Type B pancreatic cell (in vitro differentiated cells): ENCODE measurements around the gene RFC2. TPM values are rescaled to one million over a fixed set of nuclear protein-coding genes. Genes with fewer than 3 reads are reported as not detected.
"Not testable (repeated sequence)": the region's sequence is repeated elsewhere in the genome, so short reads cannot be mapped to it uniquely, and the experiment has no call there.

Experiments
- DNase-seq: peaks from one replicate; pipeline ENCODE4 v3.0.0; 2021; ENCODE audit warnings: mixed read lengths; ENCODE audit not compliant: unreplicated experiment; ENCODE audit errors: extremely low spot score
- H3K27ac Mint-ChIP-seq: 2 replicates; pipeline ENCODE4 v1.8.0; 2021; ENCODE audit warnings: mild to moderate bottlenecking, mixed read lengths
- H3K27me3 Mint-ChIP-seq: 2 replicates; pipeline ENCODE4 v1.8.0; 2021; ENCODE audit warnings: mixed read lengths
- H3K36me3 Mint-ChIP-seq: 2 replicates; pipeline ENCODE4 v1.8.0; 2021; ENCODE audit warnings: mixed read lengths
- H3K4me1 Mint-ChIP-seq: one replicate; pipeline ENCODE4 v1.8.0; 2021; ENCODE audit warnings: mixed read lengths; ENCODE audit not compliant: unreplicated experiment
- H3K4me3 Mint-ChIP-seq: 2 replicates; pipeline ENCODE4 v1.8.0; 2021; ENCODE audit warnings: mild to moderate bottlenecking, mixed read lengths
- H3K9me3 Mint-ChIP-seq: 2 replicates; pipeline ENCODE4 v1.8.0; 2021; ENCODE audit warnings: mixed read lengths
- CTCF ChIP-seq: fragments of 200-600 bp; sonication (generic); conservative IDR thresholded peaks from 2 replicates; pipeline ENCODE4 v1.5.0; 2021; ENCODE audit warnings: antibody characterized with exemption, mild to moderate bottlenecking
- total RNA-seq: library from RNA; stranded (reverse); gene quantifications from 2 replicates; pipeline ENCODE4 v1.2.1, GENCODE V29; 2021; ENCODE audit warnings: low replicate concordance

The RFC2 gene
- total RNA-seq, 1 donor from 2014 or later: 40.9 TPM

GRCh38 chr7:74258639-74259038 lies 4.4 kb upstream of the RFC2 start:
- no peak for TF ChIP-seq CTCF
- Mint-ChIP-seq H3K4me1 (peaks cover 18% of the 10 kb centered on the region), H3K27me3 (no peaks in the 10 kb centered on the region), H3K27ac (peak overlapping the region; percentile 51), H3K36me3 (no peaks in the 10 kb centered on the region), H3K9me3 (no peaks in the 10 kb centered on the region), H3K4me3 (peak overlapping the region; percentile 10)
- no peak for DNase-seq

GRCh38 chr7:74256491-74257408 lies 2.6 kb upstream of the RFC2 start:
- DNase-seq: no peak
- H3K9me3 Mint-ChIP-seq: no peaks in the 10 kb centered on the region
- H3K27me3 Mint-ChIP-seq: no peaks in the 10 kb centered on the region
- no peak for TF ChIP-seq CTCF
- H3K4me1 Mint-ChIP-seq: peaks cover 15% of the 10 kb centered on the region
- peak overlapping the region; percentile 64 for H3K27ac Mint-ChIP-seq
- peaks cover 4% of the 10 kb centered on the region for H3K36me3 Mint-ChIP-seq
- H3K4me3 Mint-ChIP-seq: peak overlapping the region; percentile 81

GRCh38 chr7:74255461-74255860 lies 1.3 kb upstream of the RFC2 start:
- H3K9me3 Mint-ChIP-seq, H3K27me3 Mint-ChIP-seq, DNase-seq, H3K36me3 Mint-ChIP-seq, H3K27ac Mint-ChIP-seq: not testable (repeated sequence)
- Mint-ChIP-seq H3K4me1 (peaks cover 15% of the 10 kb centered on the region), H3K4me3 (peak overlapping the region; percentile 97)

GRCh38 chr7:74254858-74255379 lies 720 bp upstream of the RFC2 start:
- peak overlapping the region; percentile 97 for H3K4me3 Mint-ChIP-seq
- H3K27ac Mint-ChIP-seq: peak overlapping the region; percentile 91
- H3K36me3 Mint-ChIP-seq: peaks cover 9% of the 10 kb centered on the region
- H3K9me3 Mint-ChIP-seq: no peaks in the 10 kb centered on the region
- no peak for DNase-seq
- TF ChIP-seq CTCF: no peak
- no peaks in the 10 kb centered on the region for H3K27me3 Mint-ChIP-seq
- H3K4me1 Mint-ChIP-seq: peaks cover 14% of the 10 kb centered on the region

GRCh38 chr7:74253835-74254128 lies 417 bp downstream of the RFC2 start:
- Mint-ChIP-seq H3K9me3 (no peaks in the 10 kb centered on the region), H3K4me1 (peaks cover 10% of the 10 kb centered on the region), H3K27me3 (no peaks in the 10 kb centered on the region), H3K36me3 (peaks cover 16% of the 10 kb centered on the region), H3K4me3 (peak overlapping the region; percentile 97), H3K27ac (peak overlapping the region; percentile 91)
- no peak for DNase-seq
- no peak for TF ChIP-seq CTCF

- H3K4me3 Mint-ChIP-seq: peak overlapping the region; percentile 97
- no peaks in the 10 kb centered on the region for H3K27me3 Mint-ChIP-seq
- peaks cover 16% of the 10 kb centered on the region for H3K36me3 Mint-ChIP-seq
- peaks cover 10% of the 10 kb centered on the region for H3K4me1 Mint-ChIP-seq
- no peak for TF ChIP-seq CTCF
- no peaks in the 10 kb centered on the region for H3K9me3 Mint-ChIP-seq
- peak overlapping the region; percentile 91 for H3K27ac Mint-ChIP-seq
- DNase-seq: no peak
Measured at GRCh38 chr7:74253331-74253730, 868 bp downstream of the RFC2 start.
